Non-pigmented ciliary epithelial cell (primary cell): ENCODE results near the gene PAAF1.
"Not testable (repeated sequence)": the region's sequence is repeated elsewhere in the genome, so short reads cannot be mapped to it uniquely, and the experiment has no call there.

ENCODE experiments used
- DNase-seq: peaks from one replicate; pipeline ENCODE4 v3.0.0-alpha.2; 2010; ENCODE audit warnings: low read depth

Gene PAAF1

GRCh38 chr11:73876424-73877310 lies at the start of gene PAAF1, which contains the start of gene COA4:
TSS of gene PAAF1 (plus strand) at chr11:73876999. CDS start at chr11:73877022, 23 bp downstream.
TSS of gene COA4 (minus strand) at chr11:73876846. CDS start at chr11:73873378, 3,468 bp downstream.
- peak; percentile 76 for DNase-seq

GRCh38 chr11:73830261-73830660 lies 46.5 kb upstream of the PAAF1 start:
- DNase-seq = no peak

- no peak for DNase-seq
Measured at GRCh38 chr11:73833067-73833466, 43.7 kb upstream of the PAAF1 start.

GRCh38 chr11:73838443-73839122 lies 38.2 kb upstream of the PAAF1 start:
- no peak for DNase-seq

- no peak for DNase-seq
Measured at GRCh38 chr11:73839123-73839457, 37.7 kb upstream of the PAAF1 start.

GRCh38 chr11:73851046-73851764 lies 25.6 kb upstream of the PAAF1 start:
- no peak for DNase-seq

GRCh38 chr11:73852049-73852448 lies 24.8 kb upstream of the PAAF1 start:
- DNase-seq = no peak

GRCh38 chr11:73854680-73855079 lies 22.1 kb upstream of the PAAF1 start:
- DNase-seq = no peak

GRCh38 chr11:73856031-73856567 lies 20.7 kb upstream of the PAAF1 start:
- no peak for DNase-seq

- DNase-seq = no peak
Measured at GRCh38 chr11:73859671-73860070, 17.1 kb upstream of the PAAF1 start.

GRCh38 chr11:73860202-73860601 lies 16.6 kb upstream of the PAAF1 start:
- no peak for DNase-seq

- no peak for DNase-seq
Measured at GRCh38 chr11:73862986-73863385, 13.8 kb upstream of the PAAF1 start.

GRCh38 chr11:73866095-73866579 lies 10.7 kb upstream of the PAAF1 start:
- no peak for DNase-seq

- DNase-seq = peak; percentile 81
Measured at GRCh38 chr11:73866586-73866996, 10.2 kb upstream of the PAAF1 start.

- DNase-seq = no peak
Measured at GRCh38 chr11:73869332-73869949, 7.4 kb upstream of the PAAF1 start.

GRCh38 chr11:73870261-73870660 lies 6.5 kb upstream of the PAAF1 start:
- DNase-seq = no peak

- no peak for DNase-seq
Measured at GRCh38 chr11:73872749-73873357, 3.9 kb upstream of the PAAF1 start.

GRCh38 chr11:73875380-73875779 lies 1.4 kb upstream of the PAAF1 start:
- DNase-seq = no peak

GRCh38 chr11:73875840-73876239 lies 959 bp upstream of the PAAF1 start:
- no peak for DNase-seq

GRCh38 chr11:73878771-73879170 lies 2.0 kb downstream of the PAAF1 start:
- no peak for DNase-seq

- DNase-seq = not testable (repeated sequence)
Measured at GRCh38 chr11:73880449-73880848, 3.6 kb downstream of the PAAF1 start.
